ENCODE results near the gene NCLN. TPM values are rescaled to one million over a fixed set of nuclear protein-coding genes. Genes with fewer than 3 reads are reported as not detected.

NCLN gene
- total and polyA plus RNA-seq, 9 of the 15 experiments (the other 6 are each of a cell fraction or from before 2014, with no cell fraction given), result 3.8 to 126 (median 39.6) TPM

- TF ChIP-seq, protein P1, sequence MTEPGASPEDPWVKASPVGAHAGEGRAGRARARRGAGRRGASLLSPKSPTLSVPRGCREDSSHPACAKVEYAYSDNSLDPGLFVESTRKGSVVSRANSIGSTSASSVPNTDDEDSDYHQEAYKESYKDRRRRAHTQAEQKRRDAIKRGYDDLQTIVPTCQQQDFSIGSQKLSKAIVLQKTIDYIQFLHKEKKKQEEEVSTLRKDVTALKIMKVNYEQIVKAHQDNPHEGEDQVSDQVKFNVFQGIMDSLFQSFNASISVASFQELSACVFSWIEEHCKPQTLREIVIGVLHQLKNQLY (CRISPR knock-in tag; conservative IDR thresholded peaks at IDR 0.05), result no peak
- TF ChIP-seq ASH1L (IDR thresholded peaks at IDR 0.05; ENCODE audit: borderline replicate concordance, low read depth, partially characterized antibody), result peak; percentile 79
- TF ChIP-seq CREB1 (IDR thresholded peaks at IDR 0.05), result no peak
- 0 out of 2 replicates have a peak, but pooled peaks have one; percentile 22 for TF ChIP-seq CREB1 (CRISPR knock-in tag; IDR thresholded peaks at IDR 0.05)
- TF ChIP-seq WHSC1 (IDR thresholded peaks at IDR 0.05; ENCODE audit: low read length), result no peak
- TF ChIP-seq ZBTB7A (IDR thresholded peaks at IDR 0.05; ENCODE audit: borderline replicate concordance, control insufficient read depth, low read depth, low read length), result peak; percentile 67
- TF ChIP-seq ETV1 (tag; conservative IDR thresholded peaks at IDR 0.05; ENCODE audit: low read depth), result peak; percentile 80
- TF ChIP-seq TBL1XR1 (IDR thresholded peaks at IDR 0.05; ENCODE audit: low read length in 2 of 2), result 0 out of 4 replicates have a peak, but pooled peaks of 1 of the 2 experiments have one; percentile 24
- TF ChIP-seq USF2 (CRISPR knock-in tag; IDR thresholded peaks at IDR 0.05), result no peak; the same call in 1 of the 2 replicates
- peak; percentile 83 for TF ChIP-seq RB1 (IDR thresholded peaks at IDR 0.05; ENCODE audit: low read depth)
- TF ChIP-seq ZNF57 (CRISPR knock-in tag; IDR thresholded peaks at IDR 0.05), result no peak
- TF ChIP-seq, protein P2, sequence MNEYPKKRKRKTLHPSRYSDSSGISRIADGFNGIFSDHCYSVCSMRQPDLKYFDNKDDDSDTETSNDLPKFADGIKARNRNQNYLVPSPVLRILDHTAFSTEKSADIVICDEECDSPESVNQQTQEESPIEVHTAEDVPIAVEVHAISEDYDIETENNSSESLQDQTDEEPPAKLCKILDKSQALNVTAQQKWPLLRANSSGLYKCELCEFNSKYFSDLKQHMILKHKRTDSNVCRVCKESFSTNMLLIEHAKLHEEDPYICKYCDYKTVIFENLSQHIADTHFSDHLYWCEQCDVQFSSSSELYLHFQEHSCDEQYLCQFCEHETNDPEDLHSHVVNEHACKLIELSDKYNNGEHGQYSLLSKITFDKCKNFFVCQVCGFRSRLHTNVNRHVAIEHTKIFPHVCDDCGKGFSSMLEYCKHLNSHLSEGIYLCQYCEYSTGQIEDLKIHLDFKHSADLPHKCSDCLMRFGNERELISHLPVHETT (CRISPR knock-in tag; conservative IDR thresholded peaks at IDR 0.05 in 1 of 2, IDR thresholded peaks at IDR 0.05 in 1 of 2), result peak in 1 of 2 experiments; percentile 63; a peak in 2 of 4 replicates
- TF ChIP-seq RCOR1 (IDR thresholded peaks at IDR 0.05; ENCODE audit: borderline replicate concordance in 1 of 2, low read depth in 2 of 2, low read length in 2 of 2), result 0 out of 4 replicates have a peak, but pooled peaks of 1 of the 2 experiments have one; percentile 7
- no peak for TF ChIP-seq ZNF12 (CRISPR knock-in tag; IDR thresholded peaks at IDR 0.05)
- TF ChIP-seq SPI1 (IDR thresholded peaks at IDR 0.05; ENCODE audit: borderline replicate concordance, low read depth, low read length), result 0 out of 2 replicates have a peak, but pooled peaks have one; percentile 15
- TF ChIP-seq ZNF644 (tag; IDR thresholded peaks at IDR 0.05; ENCODE audit: low read depth), result peak; percentile 93
- 0 out of 2 replicates have a peak, but pooled peaks have one; percentile 32 for TF ChIP-seq FOSL1 (tag; conservative IDR thresholded peaks at IDR 0.05)
- no peak for TF ChIP-seq ZNF696 (CRISPR knock-in tag; conservative IDR thresholded peaks at IDR 0.05)
- no peak for TF ChIP-seq HMBOX1 (IDR thresholded peaks at IDR 0.05)
- TF ChIP-seq NFRKB (IDR thresholded peaks at IDR 0.05; ENCODE audit: low read depth), result no peak
- TF ChIP-seq, protein P3, sequence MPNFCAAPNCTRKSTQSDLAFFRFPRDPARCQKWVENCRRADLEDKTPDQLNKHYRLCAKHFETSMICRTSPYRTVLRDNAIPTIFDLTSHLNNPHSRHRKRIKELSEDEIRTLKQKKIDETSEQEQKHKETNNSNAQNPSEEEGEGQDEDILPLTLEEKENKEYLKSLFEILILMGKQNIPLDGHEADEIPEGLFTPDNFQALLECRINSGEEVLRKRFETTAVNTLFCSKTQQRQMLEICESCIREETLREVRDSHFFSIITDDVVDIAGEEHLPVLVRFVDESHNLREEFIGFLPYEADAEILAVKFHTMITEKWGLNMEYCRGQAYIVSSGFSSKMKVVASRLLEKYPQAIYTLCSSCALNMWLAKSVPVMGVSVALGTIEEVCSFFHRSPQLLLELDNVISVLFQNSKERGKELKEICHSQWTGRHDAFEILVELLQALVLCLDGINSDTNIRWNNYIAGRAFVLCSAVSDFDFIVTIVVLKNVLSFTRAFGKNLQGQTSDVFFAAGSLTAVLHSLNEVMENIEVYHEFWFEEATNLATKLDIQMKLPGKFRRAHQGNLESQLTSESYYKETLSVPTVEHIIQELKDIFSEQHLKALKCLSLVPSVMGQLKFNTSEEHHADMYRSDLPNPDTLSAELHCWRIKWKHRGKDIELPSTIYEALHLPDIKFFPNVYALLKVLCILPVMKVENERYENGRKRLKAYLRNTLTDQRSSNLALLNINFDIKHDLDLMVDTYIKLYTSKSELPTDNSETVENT (CRISPR knock-in tag; IDR thresholded peaks at IDR 0.05), result peak; percentile 62; the same call in 1 of the 2 replicates
Observed at GRCh38 chr19:3185461-3186159, at the start of gene NCLN (continued).
